GM18907 (cell line): ENCODE results near the gene CCHCR1.

ENCODE experiments used
- ATAC-seq: cut with Tn5 transposase; IDR thresholded peaks from one replicate; pipeline ENCODE4 v1.9.1; 2021; ENCODE audit warnings: mild to moderate bottlenecking, moderate library complexity; ENCODE audit not compliant: unreplicated experiment

The CCHCR1 gene

DNA sequence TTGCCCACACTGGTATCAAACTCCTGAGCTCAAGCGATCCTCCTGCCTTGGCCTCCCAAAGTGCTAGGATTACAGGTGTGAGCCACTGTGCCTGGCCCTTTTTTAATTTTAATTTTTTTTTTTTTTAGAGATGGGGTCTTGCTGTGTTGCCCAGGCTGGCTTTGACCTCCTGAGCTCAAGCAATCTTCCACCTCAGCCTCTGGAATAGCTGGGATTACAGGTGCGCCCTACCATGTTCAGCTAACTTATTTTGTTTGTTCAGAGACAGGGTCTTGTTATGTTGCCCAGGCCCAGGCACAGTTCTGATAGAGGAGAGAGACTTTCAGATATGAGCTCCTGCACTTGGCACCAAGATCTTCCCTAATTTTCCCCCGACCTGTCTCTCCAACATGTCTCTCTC is 26.9 kb downstream of the CCHCR1 start:
- ATAC-seq = no peak

GRCh38 chr6:31129130-31129529 is 28.5 kb downstream of the CCHCR1 start:
- no peak for ATAC-seq

DNA sequence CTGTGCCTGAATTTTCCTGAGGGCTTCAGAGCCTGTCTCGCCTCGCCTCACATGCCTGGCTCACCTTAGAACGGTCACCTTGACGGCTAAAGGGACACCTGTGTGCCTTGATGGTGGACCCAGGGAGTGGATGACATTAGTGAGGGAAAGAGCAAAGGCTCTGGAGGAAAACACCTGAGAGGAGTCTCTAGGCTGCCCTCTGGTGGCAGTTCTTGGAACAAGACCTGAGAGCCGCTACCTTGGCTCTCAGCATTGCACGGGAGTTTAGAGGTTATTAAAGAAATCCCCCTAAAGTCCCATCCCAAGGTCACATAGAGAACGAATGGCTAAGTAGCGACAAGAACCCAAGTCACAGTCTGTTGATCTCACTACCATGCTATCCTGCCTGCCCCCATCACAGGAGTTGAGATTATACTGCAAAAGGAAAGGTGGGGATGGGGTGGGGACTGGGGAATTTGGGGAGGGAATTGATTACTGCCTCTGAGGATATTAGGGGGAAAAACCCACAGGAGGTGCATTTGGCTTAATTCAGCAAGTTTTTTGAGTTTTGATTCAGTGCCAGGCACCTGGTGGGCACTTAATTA is 29.4 kb downstream of the CCHCR1 start:
- no peak for ATAC-seq

DNA sequence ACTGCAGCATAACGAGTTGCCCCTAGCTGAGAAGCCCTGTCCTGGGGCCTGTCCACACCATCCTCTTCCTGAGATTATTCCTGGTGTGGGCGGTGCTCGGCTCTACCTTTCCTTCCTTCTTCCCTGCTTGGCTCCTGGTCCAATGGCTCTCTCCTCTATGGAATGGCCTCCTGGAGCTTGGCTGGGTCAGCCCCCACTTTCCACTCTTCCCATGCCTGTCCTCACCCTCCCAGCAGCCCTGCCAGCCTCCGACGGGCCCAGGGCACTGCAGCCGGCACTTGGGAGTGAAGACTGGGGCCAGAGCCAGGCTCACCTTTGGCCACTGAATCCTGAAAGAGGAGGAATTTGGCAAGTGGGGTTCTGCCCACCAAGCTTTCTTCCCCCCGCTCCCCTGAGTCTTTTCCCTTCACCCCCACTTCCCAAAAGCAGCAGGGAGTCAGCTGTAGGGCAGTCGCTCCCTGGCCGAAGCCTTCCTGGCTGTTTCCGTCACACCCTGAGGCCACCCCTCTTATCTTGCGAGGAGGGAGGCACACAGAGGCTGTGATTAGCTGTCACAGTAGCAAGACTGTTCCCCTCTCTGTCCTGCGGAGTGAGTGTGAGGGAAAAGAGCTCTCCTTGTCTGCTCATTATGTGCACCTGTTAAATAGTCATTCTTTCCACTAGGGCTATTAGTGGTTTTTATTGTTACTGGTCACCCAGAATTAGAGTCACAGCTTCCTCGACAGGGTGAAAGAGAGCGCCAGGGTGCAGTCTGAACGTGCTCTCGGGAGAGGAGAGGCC is 31.0 kb downstream of the CCHCR1 start:
- ATAC-seq = no peak

GRCh38 chr6:31125586-31126363 is 31.8 kb downstream of the CCHCR1 start:
- ATAC-seq = no peak

DNA sequence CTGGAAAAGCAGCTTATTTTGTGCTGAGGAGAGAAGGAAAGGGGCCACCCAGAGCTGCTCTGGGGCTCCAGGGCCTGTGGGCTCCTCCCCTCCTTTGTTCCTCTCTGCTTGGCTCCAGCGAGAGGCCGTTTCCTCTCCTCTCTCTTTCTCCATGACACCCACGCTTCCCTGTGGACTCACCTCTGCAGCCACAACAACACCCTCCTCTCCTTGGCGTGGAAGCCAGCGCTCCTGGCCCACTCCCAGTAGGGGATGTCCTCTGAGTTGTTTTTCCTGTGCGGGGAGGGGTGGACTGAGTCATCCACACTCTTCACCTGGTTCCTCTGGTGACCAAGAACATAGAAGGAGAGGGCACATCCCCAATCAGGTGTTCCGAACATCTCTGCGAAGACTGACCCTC is 32.4 kb downstream of the CCHCR1 start:
- ATAC-seq = no peak

GRCh38 chr6:31122791-31123706 is 34.6 kb downstream of the CCHCR1 start:
- no peak for ATAC-seq

DNA sequence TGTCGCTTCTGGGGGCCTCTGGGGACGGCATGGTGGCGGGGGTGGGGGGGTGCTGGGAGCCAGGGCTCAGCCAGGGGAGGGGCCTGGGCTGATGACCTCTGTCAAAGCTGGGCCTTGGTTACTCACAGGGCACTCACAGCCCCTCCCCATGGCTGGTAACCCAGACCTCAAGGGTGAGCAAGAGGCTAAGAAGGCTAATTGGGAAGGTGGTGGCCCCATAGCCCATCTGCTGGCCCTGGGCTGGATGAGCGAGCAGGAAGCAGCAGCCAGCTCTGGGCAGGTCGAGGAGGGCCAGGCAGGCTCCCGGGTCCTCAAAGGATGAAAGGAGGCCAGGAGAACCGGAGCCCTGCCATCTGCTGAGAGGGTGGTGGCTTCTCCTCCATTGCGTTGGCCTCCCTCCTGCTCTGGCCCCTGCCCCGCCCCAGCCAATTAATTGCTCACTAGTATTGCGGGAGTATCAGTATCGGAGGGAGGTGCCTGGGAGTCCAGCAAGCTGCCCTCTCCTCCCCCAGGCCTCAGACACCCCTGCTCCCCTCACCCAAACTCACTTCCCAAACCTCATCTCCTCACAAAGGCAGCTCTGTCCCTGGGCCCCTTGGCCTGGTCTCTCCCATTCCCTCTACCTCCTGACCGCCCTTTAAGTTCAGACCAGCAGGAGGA is 36.3 kb downstream of the CCHCR1 start:
- no peak for ATAC-seq

DNA sequence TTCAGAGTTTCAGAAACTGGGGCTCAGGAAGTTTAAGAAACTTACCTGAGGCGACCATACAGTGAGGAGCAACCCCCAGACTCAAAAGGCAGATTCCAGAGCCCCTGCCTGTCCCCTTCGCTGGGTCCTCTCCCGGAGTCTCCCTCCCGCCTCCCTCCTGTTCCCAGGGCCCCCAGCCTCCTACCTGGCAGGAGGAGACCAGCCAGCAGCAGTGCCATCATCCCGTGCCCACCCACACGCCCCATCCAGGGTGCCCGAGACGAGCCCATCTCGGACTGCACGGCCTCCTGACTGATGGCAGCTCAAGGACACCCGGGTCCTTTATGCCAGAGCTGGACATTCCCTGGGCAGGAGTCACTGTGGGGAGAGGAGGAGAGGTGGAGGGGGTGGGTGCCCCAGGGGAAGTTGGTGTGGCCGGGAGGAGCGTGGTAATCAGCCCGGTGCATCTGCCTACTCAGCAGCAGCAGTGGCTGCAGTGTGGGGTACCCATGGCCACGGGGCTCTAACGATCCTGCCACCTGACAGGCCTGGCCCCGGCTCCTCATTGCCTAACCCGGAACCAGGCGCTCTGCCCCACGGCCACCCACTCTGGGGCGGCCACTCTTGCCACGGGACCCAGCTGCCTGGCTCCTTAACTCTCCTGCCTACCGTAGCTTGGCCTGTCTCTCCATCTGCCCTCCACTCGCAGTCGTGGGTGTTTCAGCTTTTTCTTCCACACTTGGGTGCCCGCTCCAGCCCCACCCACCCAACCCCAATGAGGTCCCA is 37.3 kb downstream of the CCHCR1 start, which contains the start of gene CDSN:
Gene CDSN, minus strand, starts transcription at position 296 of the 765 bp plus-strand sequence. Its CDS starts 27 bp downstream, at position 269.
- ATAC-seq = no peak

GRCh38 chr6:31118178-31118577 is 39.4 kb downstream of the CCHCR1 start:
- ATAC-seq = no peak

DNA sequence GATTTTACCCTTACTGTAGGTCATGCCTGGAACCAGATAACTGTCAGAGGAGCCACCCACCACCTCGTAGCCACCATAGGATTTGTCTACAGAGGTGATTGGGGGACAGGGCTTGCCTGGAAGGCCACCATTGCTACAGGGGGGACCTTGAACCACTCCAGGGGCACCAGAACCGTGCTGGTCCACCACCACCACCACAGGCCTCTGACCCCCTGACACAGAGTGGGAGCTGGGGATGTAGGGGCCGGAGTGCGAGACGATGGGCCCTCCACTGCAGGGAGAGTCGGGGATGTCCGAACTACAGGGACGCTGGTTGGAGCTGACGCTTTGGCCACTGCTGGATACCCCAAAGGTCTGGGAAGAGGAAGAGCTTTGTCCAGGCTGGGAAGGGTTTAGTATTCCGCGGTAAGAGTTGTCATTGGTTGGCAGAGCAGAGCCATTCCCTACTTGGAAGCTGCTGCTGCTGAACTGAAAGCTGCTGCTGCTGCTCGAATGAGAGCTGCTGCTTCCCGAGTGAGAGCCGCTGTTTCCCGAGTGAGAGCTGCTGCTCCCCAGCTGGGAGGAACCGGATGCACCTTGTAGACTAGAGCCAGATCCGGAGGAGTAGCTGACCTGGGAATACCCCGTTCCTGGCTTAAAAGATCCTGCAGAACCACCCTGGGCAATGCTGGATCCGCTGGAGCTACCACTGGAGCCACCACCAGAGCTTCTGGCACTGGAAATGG is 40.8 kb downstream of the CCHCR1 start:
- no peak for ATAC-seq

DNA sequence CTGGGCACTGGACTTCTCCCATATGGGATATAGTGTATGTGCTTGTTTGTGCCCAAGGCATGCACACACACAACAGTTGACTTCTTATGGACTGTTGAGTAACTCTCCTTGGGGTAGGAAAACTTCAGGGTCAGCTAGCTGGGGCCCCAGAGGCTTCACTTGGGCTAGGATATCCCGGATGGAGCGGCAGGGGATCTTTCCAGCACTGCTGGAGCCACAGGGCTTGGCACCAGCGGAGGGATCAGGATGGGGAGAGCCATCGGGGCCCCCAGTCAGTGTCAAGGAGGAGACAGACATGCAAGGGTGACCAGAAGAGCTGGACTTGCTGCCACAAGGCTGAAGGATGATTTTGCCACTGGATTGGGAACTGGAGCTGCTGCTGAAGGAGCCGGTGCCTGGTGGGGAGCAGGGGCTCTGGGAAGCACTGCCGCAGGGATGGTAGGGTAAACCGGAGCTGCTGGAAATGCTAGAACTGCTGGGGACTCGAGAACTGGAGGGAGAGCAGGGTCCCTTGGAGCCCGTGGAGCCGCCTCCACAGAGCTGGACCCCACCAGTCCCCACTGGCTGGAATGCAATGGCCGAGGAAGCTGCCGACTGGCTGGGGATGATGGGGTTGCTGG is 41.6 kb downstream of the CCHCR1 start:
- ATAC-seq = no peak

DNA sequence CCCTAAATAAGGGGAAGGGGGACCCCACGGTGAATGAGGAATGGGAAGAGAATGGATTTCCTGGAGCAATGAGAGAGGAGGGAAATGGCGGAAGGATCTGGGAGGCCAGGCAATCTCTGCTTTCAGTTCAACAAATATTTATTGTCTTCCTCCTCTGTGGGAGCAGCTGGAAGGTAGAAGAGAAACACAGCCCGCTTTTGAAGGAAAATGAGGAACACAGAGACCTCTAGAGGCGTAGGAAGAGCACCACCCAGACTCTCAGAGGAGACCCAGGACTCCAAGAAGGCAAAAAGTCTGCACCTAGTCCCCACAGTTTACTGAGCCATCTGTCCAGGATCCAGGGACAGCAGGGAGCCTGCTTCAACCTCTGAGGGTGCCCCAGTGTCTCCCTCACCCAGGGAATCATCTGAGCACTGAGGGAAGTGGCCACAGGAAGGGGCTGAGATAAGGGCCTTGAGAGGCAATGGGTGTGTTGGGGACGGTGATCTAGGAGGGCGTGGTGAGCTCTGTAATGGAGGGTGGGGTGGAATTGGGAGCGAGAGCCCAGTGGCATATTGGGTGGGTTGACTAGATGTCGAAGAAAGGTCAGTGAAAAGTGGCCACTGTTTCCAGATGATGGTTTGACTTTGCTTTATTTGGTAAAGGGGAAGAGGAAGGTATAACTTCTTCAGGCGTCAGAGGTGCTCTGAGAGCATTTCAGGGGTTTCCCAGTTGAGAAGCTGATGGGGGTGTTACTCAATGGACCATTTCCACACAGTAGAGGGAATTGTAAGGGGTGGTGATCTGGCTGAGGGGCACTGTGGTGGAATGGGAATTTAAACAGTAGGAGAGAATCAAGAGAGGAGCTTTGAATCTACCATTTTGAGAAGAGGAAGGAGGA is 42.4 kb downstream of the CCHCR1 start:
- ATAC-seq = no peak

GRCh38 chr6:31114541-31114878 is 43.1 kb downstream of the CCHCR1 start, which contains the start of gene PSORS1C1:
TSS of gene PSORS1C1 (plus strand) at chr6:31114800. CDS start at chr6:31129633, 14,833 bp downstream.
- no peak for ATAC-seq

- no peak for ATAC-seq
Measured at GRCh38 chr6:31113861-31114540, 43.6 kb downstream of the CCHCR1 start.

DNA sequence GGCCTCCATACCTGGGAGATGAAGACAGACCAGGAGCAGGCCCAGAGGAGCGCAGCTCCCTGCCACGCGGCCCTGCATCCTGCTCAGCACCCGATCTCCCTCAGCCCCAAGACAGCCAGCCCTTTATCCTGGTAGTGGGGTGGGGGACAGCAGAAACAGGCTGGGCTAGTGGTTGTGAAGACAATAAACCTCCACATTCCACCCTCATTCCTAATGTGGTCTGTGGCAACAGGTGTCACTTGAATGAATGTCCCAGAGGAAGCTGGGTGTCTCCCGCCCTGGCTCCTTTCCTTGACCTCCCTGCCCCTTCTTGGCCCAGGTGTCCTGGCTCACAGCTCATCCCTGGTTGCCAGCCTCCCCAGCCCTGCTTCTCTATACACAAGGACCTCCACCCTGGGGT is 45.1 kb downstream of the CCHCR1 start, which contains the start of gene C6orf15:
Gene C6orf15, minus strand, starts transcription at position 98 of the 400 bp plus-strand sequence. Its CDS starts 20 bp downstream, at position 78.
- no peak for ATAC-seq

- ATAC-seq = no peak
Measured at GRCh38 chr6:31111712-31112111, 45.9 kb downstream of the CCHCR1 start.
